Measurements from ENCODE around the gene IVD.

Gene IVD
- total RNA-seq, result 43.9 to 47.6 reads per million in 2 experiments

DNA sequence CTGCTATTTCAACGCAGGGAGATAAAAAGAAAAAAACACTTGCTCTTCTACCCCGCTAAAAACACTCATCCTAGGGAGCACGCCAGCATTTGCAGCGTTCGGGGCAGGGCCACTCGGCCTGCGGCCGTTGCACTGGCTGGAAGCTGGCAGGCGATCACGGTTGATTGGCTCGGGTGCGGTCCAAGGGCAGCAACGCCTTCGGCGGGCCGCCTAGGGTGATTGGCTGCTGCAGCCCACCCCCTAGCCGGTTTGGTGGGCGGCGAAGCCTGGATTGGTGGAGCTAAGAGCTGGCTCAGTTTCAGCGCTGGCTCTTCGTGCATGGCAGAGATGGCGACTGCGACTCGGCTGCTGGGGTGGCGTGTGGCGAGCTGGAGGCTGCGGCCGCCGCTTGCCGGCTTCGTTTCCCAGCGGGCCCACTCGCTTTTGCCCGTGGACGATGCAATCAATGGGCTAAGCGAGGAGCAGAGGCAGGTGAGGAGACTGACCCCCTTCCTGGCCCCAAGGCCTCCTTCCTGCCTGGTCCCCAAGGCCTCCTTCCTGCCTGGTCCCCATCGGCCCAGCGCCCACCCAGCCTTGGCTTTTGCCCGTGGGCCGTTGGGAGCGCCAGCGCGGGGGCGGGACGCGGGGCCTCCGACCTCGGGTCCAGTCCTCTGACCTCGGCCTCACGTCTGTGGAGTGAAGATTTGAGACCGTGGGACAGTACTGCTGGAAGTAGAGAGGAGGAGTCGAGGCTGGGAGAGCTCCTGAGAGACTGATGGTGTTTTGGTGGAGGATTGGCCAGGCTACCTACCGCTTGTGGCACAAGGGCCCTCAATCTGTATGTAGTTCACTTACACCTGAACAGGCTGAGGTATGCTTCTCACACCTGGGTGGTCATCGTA lies at the start of gene IVD:
Gene IVD, plus strand, starts transcription at position 295 of the 881 bp plus-strand sequence. Its CDS starts 33 bp downstream, at position 328.
- peak; percentile 72 for DNase-seq (ENCODE audit: low read depth)

- no peak for DNase-seq (ENCODE audit: low read depth)
These were observed 49.5 kb upstream of the IVD start for GRCh38 chr15:40355976-40356585.

- no peak for DNase-seq (ENCODE audit: low read depth)
These were observed 48.3 kb upstream of the IVD start for GRCh38 chr15:40357246-40357645.

DNA sequence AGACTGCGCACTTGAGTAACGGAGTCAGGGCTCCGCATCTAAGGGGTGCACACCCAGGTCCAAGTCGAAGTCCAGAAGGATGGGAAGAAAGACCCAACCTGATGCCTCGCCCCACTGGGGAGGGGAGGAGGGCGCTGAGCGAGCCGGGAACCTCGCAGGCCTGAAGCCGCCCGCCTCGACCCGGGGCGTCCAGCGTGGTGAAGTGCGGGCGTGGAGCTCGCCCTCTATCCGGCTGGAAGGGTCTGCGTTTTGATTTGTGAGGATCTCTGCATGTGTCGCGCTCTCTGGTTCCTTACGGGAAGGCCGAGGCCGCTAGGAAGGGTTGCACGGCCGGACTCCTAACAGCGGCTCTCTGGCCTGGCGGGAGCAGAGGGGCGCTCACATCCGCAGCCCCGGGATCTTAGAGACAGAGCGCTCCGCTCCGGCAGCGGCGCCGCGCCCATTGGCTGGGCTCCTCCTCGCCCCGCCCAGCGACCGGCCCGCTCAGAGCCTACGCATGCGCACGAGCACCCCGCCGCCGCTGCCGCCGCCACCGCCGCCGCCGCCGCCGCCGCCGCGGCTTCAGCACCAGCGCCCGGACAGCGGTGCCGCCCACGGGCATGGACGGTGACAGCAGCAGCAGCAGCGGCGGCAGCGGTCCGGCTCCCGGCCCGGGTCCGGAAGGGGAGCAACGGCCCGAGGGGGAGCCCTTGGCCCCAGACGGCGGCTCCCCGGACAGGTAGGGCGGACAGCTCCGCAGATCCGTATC lies 47.7 kb upstream of the IVD start, which contains the start of gene DISP2:
Gene DISP2, plus strand, starts transcription at position 497 of the 748 bp plus-strand sequence. Its CDS starts 103 bp downstream, at position 600.
- peak; percentile 86 for DNase-seq (ENCODE audit: low read depth)

DNA sequence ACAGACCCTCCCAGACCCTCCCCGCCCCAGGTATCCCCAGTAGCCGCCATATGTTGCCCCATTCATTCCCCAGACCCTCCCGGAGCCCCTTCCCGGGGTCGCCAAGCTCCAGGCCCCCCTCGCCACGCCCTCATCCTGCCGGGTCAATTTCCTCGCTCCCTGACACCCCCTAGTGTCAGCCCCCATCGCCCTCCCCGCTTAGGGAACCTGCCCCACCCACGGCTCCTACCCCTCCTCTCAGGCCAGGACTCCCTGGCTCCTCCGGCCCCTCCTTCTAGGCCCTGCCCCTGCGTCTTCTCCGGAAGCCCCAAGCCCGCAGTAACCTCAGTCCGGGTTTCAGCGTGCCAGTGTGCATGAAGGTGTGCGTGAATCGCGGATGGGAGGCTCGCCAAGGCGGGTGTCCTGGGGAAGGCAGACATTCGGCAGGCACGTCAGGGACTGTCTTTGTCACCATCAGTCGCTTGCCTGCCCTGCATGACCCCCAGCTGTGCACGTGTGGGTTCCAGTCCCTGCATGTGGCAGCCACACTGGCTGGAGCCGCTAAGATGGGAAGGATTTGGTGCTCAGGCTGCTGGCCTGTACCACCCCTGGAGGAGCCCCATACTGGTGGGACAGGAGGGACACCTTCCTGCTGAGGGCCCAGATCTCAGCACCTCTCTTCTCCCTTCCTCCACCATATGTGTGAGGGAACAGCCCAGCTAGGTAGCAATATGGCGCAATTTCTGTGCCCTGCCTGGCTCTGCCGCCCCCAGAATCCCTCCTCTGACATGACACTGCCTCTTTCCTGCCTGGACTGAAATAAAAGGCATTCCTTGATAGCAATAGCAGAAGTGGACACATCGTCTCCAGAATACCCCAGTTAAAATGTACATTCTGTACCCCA lies 46.9 kb upstream of the IVD start:
- DNase-seq (ENCODE audit: low read depth), result no peak

DNA sequence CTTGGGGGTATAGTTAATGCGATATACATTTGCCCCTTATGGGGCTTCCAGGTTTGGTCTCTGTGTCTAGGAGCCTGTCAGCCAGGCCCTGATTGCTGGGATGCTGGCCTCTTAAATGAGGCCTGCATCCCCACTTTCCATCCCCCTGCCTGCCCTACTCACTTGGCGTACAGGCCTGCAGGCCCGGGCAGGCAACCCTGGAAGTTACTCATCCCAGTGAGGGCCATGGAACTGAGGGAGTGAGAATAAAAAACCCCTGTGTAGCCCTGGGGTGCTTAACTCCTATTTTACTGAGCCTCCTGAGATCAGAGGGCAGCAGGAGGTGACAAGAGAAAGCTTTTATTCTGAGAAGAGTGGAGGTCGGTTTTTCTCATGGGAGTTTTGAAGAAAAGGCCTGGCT lies 45.6 kb upstream of the IVD start:
- no peak for DNase-seq (ENCODE audit: low read depth)

DNA sequence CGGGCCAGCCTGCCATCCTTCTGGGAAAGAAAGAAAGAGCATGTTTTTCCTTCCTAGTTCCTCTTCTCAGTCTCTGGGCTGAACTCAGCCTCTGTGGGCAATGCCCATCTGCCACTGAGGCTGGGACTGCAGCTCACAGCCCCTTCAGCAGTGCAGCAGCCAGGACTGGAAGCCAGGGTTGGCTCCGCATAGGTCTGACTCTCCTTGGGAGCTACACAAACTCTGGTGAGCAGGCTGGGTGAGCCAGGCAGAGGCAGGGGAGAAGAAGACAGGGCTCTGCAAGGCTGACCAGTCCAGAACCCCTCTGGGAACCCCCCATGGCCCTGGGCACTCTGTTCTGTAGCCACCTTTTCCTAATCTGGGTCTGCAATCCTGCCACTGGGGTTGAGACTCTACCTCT lies 44.0 kb upstream of the IVD start:
- no peak for DNase-seq (ENCODE audit: low read depth)

- no peak for DNase-seq (ENCODE audit: low read depth)
These were observed 42.0 kb upstream of the IVD start for GRCh38 chr15:40363611-40364010.

DNA sequence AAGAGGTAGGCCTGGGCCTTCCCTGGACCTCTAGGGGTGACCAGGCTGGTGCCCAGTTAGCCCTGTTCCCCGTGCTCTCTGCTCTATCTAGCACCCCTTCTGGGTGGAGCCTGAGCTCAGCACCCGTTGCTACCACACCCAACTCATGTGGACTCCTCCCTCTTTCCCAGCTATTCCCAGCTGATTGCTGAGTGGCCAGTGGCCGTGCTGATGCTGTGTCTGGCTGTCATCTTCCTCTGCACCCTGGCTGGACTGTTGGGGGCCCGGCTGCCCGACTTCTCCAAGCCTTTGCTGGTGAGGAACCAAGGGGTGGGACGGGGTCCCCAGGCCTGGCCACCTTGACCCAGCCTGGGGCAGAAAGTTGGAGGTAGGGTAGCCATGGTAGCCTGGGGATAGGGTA lies 41.3 kb upstream of the IVD start:
- no peak for DNase-seq (ENCODE audit: low read depth)

DNA sequence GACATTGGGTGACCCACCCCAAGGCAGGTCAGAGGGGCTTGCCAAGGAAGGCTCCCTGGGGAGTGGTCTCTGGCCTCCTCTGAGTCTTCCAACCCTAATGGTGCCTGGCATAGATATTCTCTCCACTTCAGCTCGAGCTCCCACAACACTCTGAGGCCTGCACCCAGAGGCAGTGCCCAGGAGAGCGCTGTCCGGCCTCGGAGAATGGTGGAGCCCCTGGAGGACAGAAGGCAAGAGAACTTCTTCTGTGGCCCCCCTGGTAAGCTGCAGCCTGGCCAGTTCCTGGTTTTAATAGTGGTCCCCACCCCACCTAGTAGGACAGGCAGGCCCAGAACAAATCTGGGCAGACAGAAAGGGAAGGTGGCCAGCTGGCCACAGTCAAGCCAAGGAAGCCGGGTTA lies 40.6 kb upstream of the IVD start:
- no peak for DNase-seq (ENCODE audit: low read depth)

GRCh38 chr15:40365624-40366456 lies 39.8 kb upstream of the IVD start:
- no peak for DNase-seq (ENCODE audit: low read depth)

GRCh38 chr15:40366457-40367370 lies 38.9 kb upstream of the IVD start:
- DNase-seq (ENCODE audit: low read depth), result no peak

DNA sequence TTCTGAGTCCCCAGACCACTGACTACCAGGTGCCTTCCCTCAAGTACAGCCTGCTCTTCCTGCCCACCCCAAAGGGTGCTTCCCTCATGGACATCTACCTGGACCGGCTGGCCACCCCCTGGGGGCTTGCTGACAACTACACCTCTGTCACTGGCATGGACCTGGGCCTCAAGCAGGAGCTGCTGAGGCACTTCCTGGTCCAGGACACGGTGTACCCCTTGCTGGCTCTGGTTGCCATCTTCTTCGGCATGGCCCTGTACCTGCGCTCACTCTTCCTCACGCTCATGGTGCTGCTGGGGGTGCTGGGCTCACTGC lies 38.3 kb upstream of the IVD start:
- no peak for DNase-seq (ENCODE audit: low read depth)

- DNase-seq (ENCODE audit: low read depth), result peak; percentile 80
These were observed 37.6 kb upstream of the IVD start for GRCh38 chr15:40367686-40368611.

DNA sequence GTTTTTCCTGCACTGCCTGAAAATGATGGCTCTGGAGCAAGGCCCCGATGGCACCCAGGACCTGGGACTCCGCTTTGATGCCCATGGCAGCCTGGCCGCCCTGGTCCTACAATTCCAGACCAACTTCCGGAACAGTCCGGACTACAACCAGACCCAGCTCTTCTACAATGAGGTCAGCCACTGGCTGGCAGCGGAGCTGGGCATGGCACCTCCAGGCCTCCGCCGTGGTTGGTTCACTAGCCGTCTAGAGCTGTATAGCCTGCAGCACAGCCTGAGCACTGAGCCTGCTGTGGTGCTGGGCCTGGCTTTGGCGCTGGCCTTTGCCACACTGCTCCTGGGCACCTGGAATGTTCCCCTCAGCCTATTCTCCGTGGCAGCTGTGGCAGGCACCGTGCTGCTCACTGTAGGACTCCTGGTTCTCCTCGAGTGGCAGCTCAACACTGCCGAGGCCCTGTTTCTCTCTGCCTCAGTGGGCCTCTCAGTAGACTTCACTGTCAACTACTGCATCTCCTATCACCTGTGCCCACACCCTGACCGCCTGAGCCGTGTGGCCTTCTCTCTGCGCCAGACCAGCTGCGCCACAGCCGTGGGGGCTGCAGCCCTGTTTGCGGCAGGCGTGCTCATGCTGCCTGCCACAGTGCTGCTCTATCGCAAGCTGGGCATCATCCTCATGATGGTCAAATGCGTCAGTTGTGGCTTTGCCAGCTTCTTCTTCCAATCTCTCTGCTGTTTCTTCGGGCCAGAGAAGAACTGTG lies 36.7 kb upstream of the IVD start:
- no peak for DNase-seq (ENCODE audit: low read depth)

DNA sequence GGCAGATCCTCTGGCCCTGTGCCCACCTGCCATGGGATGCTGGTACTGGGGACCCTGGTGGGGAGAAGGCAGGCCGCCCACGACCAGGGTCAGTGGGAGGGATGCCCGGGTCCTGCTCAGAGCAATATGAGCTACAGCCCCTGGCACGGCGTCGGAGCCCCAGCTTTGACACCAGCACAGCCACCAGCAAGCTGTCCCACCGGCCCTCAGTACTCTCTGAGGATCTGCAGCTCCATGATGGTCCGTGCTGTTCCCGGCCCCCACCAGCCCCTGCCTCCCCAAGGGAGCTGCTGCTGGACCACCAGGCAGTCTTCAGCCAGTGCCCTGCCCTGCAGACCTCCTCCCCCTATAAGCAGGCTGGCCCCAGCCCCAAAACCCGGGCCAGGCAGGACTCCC lies 36.1 kb upstream of the IVD start:
- DNase-seq (ENCODE audit: low read depth), result no peak

DNA sequence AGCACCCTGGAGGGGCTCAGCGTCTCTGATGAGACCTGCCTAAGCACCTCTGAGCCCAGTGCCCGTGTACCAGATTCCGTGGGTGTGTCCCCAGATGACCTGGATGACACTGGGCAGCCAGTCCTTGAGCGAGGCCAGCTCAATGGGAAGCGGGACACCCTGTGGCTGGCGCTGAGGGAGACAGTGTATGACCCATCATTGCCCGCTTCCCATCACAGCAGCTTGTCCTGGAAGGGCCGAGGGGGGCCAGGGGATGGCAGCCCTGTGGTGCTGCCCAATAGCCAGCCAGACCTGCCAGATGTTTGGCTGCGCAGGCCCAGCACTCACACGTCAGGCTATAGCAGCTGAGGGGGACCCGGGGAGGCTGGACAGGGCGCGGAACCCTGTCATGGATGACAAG lies 35.6 kb upstream of the IVD start:
- no peak for DNase-seq (ENCODE audit: low read depth)

DNA sequence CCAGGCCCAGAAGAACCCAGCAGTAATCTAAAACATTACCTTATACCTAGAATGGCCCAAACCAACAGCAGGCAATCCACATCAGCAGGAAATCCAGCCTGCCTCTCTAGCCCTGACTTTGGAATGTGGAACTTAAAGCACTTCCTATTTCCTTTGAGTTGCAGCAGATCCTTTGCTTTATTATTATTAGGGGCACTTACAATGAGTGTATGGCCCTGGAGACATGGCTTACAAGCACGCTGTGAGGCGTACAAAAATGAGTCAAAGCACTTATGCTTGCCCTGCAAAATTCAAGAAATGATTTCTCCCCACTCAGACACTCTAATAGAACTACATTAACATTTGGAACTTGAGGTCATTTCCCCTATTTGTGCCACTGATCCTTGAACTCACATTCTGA lies 32.6 kb upstream of the IVD start:
- DNase-seq (ENCODE audit: low read depth), result no peak

All from T follicular helper cell (primary cell).